ENCODE data around the gene ADGRG4. TPM values are rescaled to one million over a fixed set of nuclear protein-coding genes. Genes with fewer than 3 reads are reported as not detected.

ADGRG4 gene
- total and polyA plus RNA-seq, 4 donors, result 0.32 to 1.5 TPM; not detected in 2

- ATAC-seq (ENCODE audit: low FRiP score) (no peak), DNase-seq (no peak)
- Histone ChIP-seq H3K4me3 (ENCODE audit: low read length in 2 of 2) (no peak overlapping the region), H3K27ac (ENCODE audit: low read depth in 1 of 2, low read length in 2 of 2) (no peak overlapping the region), H3K9me3 (ENCODE audit: control insufficient read depth, low read length) (no peaks in the 10 kb centered on the region), H3K36me3 (ENCODE audit: control insufficient read depth in 1 of 2, insufficient read depth in 2 of 2, low read length in 1 of 2) (no peaks in the 10 kb centered on the region), H3K27me3 (ENCODE audit: control insufficient read depth in 1 of 2, insufficient read depth in 2 of 2, low read length in 1 of 2) (no peaks in the 10 kb centered on the region), H3K4me1 (ENCODE audit: control insufficient read depth in 1 of 2, insufficient read depth in 2 of 2, low read length in 2 of 2) (no peaks in the 10 kb centered on the region)
- intact Hi-C loops (cut with DNase I), result no loop called here
- 72 to 83% methylated on average over 2 of the region's 2 CpGs for WGBS, 2 donors
These were observed 9.6 kb downstream of the ADGRG4 start for GRCh38 chrX:136310411-136310810.

- Histone ChIP-seq H3K9me3 (ENCODE audit: control insufficient read depth, low read length) (no peaks in the 10 kb centered on the region), H3K36me3 (ENCODE audit: control insufficient read depth in 1 of 2, insufficient read depth in 2 of 2, low read length in 1 of 2) (no peaks in the 10 kb centered on the region), H3K4me1 (ENCODE audit: control insufficient read depth in 1 of 2, insufficient read depth in 2 of 2, low read length in 2 of 2) (no peaks in the 10 kb centered on the region), H3K4me3 (ENCODE audit: low read length in 2 of 2) (no peak overlapping the region), H3K27me3 (ENCODE audit: control insufficient read depth in 1 of 2, insufficient read depth in 2 of 2, low read length in 1 of 2) (no peaks in the 10 kb centered on the region), H3K27ac (ENCODE audit: low read depth in 1 of 2, low read length in 2 of 2) (no peak overlapping the region)
- intact Hi-C loops (cut with DNase I), result no loop called here
- ATAC-seq (ENCODE audit: low FRiP score), result no peak
- WGBS, 2 donors, result 70 to 75% methylated on average over 2 of the region's 2 CpGs
- no peak for DNase-seq
These were observed 17.4 kb downstream of the ADGRG4 start for GRCh38 chrX:136318156-136318555.

GRCh38 chrX:136318895-136319597 lies 18.3 kb downstream of the ADGRG4 start:
- DNase-seq (no peak), ATAC-seq (ENCODE audit: low FRiP score) (no peak)
- Histone ChIP-seq H3K36me3 (ENCODE audit: control insufficient read depth in 1 of 2, insufficient read depth in 2 of 2, low read length in 1 of 2) (no peaks in the 10 kb centered on the region), H3K4me3 (ENCODE audit: low read length in 2 of 2) (no peak overlapping the region), H3K27me3 (ENCODE audit: control insufficient read depth in 1 of 2, insufficient read depth in 2 of 2, low read length in 1 of 2) (no peaks in the 10 kb centered on the region), H3K27ac (ENCODE audit: low read depth in 1 of 2, low read length in 2 of 2) (no peak overlapping the region), H3K9me3 (ENCODE audit: control insufficient read depth, low read length) (no peaks in the 10 kb centered on the region), H3K4me1 (ENCODE audit: control insufficient read depth in 1 of 2, insufficient read depth in 2 of 2, low read length in 2 of 2) (no peaks in the 10 kb centered on the region)
- intact Hi-C loops (cut with DNase I), result no loop called here
- WGBS, 2 donors, result 66 to 88% methylated on average over 8 of the region's 8 CpGs

GRCh38 chrX:136319600-136319999 lies 18.8 kb downstream of the ADGRG4 start:
- DNase-seq (no peak), ATAC-seq (ENCODE audit: low FRiP score) (no peak)
- Histone ChIP-seq H3K27me3 (ENCODE audit: control insufficient read depth in 1 of 2, insufficient read depth in 2 of 2, low read length in 1 of 2) (no peaks in the 10 kb centered on the region), H3K4me1 (ENCODE audit: control insufficient read depth in 1 of 2, insufficient read depth in 2 of 2, low read length in 2 of 2) (no peaks in the 10 kb centered on the region), H3K9me3 (ENCODE audit: control insufficient read depth, low read length) (no peaks in the 10 kb centered on the region), H3K4me3 (ENCODE audit: low read length in 2 of 2) (no peak overlapping the region), H3K27ac (ENCODE audit: low read depth in 1 of 2, low read length in 2 of 2) (no peak overlapping the region), H3K36me3 (ENCODE audit: control insufficient read depth in 1 of 2, insufficient read depth in 2 of 2, low read length in 1 of 2) (no peaks in the 10 kb centered on the region)
- intact Hi-C loops (cut with DNase I), result no loop called here

- H3K4me3 ChIP-seq (ENCODE audit: low read length in 2 of 2), result no peak overlapping the region
- 68 to 70% methylated on average over 3 of the region's 3 CpGs for WGBS, 2 donors
- no peaks in the 10 kb centered on the region for H3K4me1 ChIP-seq (ENCODE audit: control insufficient read depth in 1 of 2, insufficient read depth in 2 of 2, low read length in 2 of 2)
- no peak overlapping the region for H3K27ac ChIP-seq (ENCODE audit: low read depth in 1 of 2, low read length in 2 of 2)
- intact Hi-C loops (cut with DNase I), result no loop called here
- DNase-seq (no peak), ATAC-seq (ENCODE audit: low FRiP score) (no peak)
- H3K36me3 ChIP-seq (ENCODE audit: control insufficient read depth in 1 of 2, insufficient read depth in 2 of 2, low read length in 1 of 2), result no peaks in the 10 kb centered on the region
- H3K9me3 ChIP-seq (ENCODE audit: control insufficient read depth, low read length), result no peaks in the 10 kb centered on the region
- H3K27me3 ChIP-seq (ENCODE audit: control insufficient read depth in 1 of 2, insufficient read depth in 2 of 2, low read length in 1 of 2), result no peaks in the 10 kb centered on the region
These were observed 20.8 kb downstream of the ADGRG4 start for GRCh38 chrX:136321532-136321931.

- ATAC-seq (ENCODE audit: low FRiP score) (no peak), DNase-seq (no peak)
- Histone ChIP-seq H3K27me3 (ENCODE audit: control insufficient read depth in 1 of 2, insufficient read depth in 2 of 2, low read length in 1 of 2) (no peaks in the 10 kb centered on the region), H3K36me3 (ENCODE audit: control insufficient read depth in 1 of 2, insufficient read depth in 2 of 2, low read length in 1 of 2) (no peaks in the 10 kb centered on the region), H3K9me3 (ENCODE audit: control insufficient read depth, low read length) (no peaks in the 10 kb centered on the region), H3K4me3 (ENCODE audit: low read length in 2 of 2) (no peak overlapping the region), H3K4me1 (ENCODE audit: control insufficient read depth in 1 of 2, insufficient read depth in 2 of 2, low read length in 2 of 2) (no peaks in the 10 kb centered on the region), H3K27ac (ENCODE audit: low read depth in 1 of 2, low read length in 2 of 2) (no peak overlapping the region)
- 29 to 47% methylated on average over 2 of the region's 2 CpGs for WGBS, 2 donors
- intact Hi-C loops (cut with DNase I), result no loop called here
These were observed 21.3 kb downstream of the ADGRG4 start for GRCh38 chrX:136322064-136322463.

GRCh38 chrX:136325377-136325776 lies 24.6 kb downstream of the ADGRG4 start:
- Histone ChIP-seq H3K9me3 (ENCODE audit: control insufficient read depth, low read length) (no peaks in the 10 kb centered on the region), H3K36me3 (ENCODE audit: control insufficient read depth in 1 of 2, insufficient read depth in 2 of 2, low read length in 1 of 2) (no peaks in the 10 kb centered on the region), H3K27me3 (ENCODE audit: control insufficient read depth in 1 of 2, insufficient read depth in 2 of 2, low read length in 1 of 2) (no peaks in the 10 kb centered on the region), H3K4me3 (ENCODE audit: low read length in 2 of 2) (no peak overlapping the region), H3K27ac (ENCODE audit: low read depth in 1 of 2, low read length in 2 of 2) (no peak overlapping the region), H3K4me1 (ENCODE audit: control insufficient read depth in 1 of 2, insufficient read depth in 2 of 2, low read length in 2 of 2) (no peaks in the 10 kb centered on the region)
- no peak for DNase-seq
- no peak for ATAC-seq (ENCODE audit: low FRiP score)
- 81 to 84% methylated on average over 4 of the region's 4 CpGs for WGBS, 2 donors
- intact Hi-C loops (cut with DNase I), result no loop called here

GRCh38 chrX:136328933-136329332 lies 28.2 kb downstream of the ADGRG4 start:
- Histone ChIP-seq H3K27me3 (ENCODE audit: control insufficient read depth in 1 of 2, insufficient read depth in 2 of 2, low read length in 1 of 2) (no peaks in the 10 kb centered on the region), H3K9me3 (ENCODE audit: control insufficient read depth, low read length) (no peaks in the 10 kb centered on the region), H3K27ac (ENCODE audit: low read depth in 1 of 2, low read length in 2 of 2) (no peak overlapping the region), H3K4me3 (ENCODE audit: low read length in 2 of 2) (no peak overlapping the region), H3K4me1 (ENCODE audit: control insufficient read depth in 1 of 2, insufficient read depth in 2 of 2, low read length in 2 of 2) (no peaks in the 10 kb centered on the region), H3K36me3 (ENCODE audit: control insufficient read depth in 1 of 2, insufficient read depth in 2 of 2, low read length in 1 of 2) (no peaks in the 10 kb centered on the region)
- ATAC-seq (ENCODE audit: low FRiP score), result no peak
- 45 to 64% methylated on average over 2 of the region's 2 CpGs for WGBS, 2 donors
- no peak for DNase-seq
- intact Hi-C loops (cut with DNase I), result no loop called here

- DNase-seq (no peak), ATAC-seq (ENCODE audit: low FRiP score) (no peak)
- intact Hi-C loops (cut with DNase I), result no loop called here
- H3K9me3 ChIP-seq (ENCODE audit: control insufficient read depth, low read length), result no peaks in the 10 kb centered on the region
- H3K27me3 ChIP-seq (ENCODE audit: control insufficient read depth in 1 of 2, insufficient read depth in 2 of 2, low read length in 1 of 2), result no peaks in the 10 kb centered on the region
- WGBS, 2 donors, result 73 to 87% methylated on average over 1 of the region's 1 CpG
- H3K27ac ChIP-seq (ENCODE audit: low read depth in 1 of 2, low read length in 2 of 2), result no peak overlapping the region
- H3K36me3 ChIP-seq (ENCODE audit: control insufficient read depth in 1 of 2, insufficient read depth in 2 of 2, low read length in 1 of 2), result no peaks in the 10 kb centered on the region
- H3K4me3 ChIP-seq (ENCODE audit: low read length in 2 of 2), result no peak overlapping the region
- no peaks in the 10 kb centered on the region for H3K4me1 ChIP-seq (ENCODE audit: control insufficient read depth in 1 of 2, insufficient read depth in 2 of 2, low read length in 2 of 2)
These were observed 35.9 kb downstream of the ADGRG4 start for GRCh38 chrX:136336623-136337022.
